Urinary bladder (tissue), 4 donors: Measurements from ENCODE around the gene NUDCD2. TPM values are rescaled to one million over a fixed set of nuclear protein-coding genes. Genes with fewer than 3 reads are reported as not detected.
A peak's percentile ranks its signal among the peaks of the same experiment; 100 is the strongest.
"Not testable (repeated sequence)": the region's sequence is repeated elsewhere in the genome, so short reads cannot be mapped to it uniquely, and the experiment has no call there.

Source experiments
- DNase-seq: peaks from one replicate; pipeline ENCODE4 v3.0.0-alpha.2; 2015; ENCODE audit errors: extremely low spot score
- H3K27ac ChIP-seq: one replicate; pipeline ENCODE4 v1.5.1; 2013; ENCODE audit warnings: low read depth, mild to moderate bottlenecking, moderate library complexity
- H3K36me3 ChIP-seq: one replicate; pipeline ENCODE4 v1.6.1; 2013; ENCODE audit warnings: mild to moderate bottlenecking, moderate library complexity; ENCODE audit not compliant: insufficient read depth
- H3K4me1 ChIP-seq: one replicate; pipeline ENCODE4 v1.6.1; 2013; ENCODE audit warnings: mild to moderate bottlenecking, moderate library complexity; ENCODE audit not compliant: insufficient read depth
- H3K4me3 ChIP-seq: one replicate; pipeline ENCODE4 v1.5.1; 2013; ENCODE audit warnings: low read depth, low read length
- WGBS: extraction: QIAGEN DNeasy Blood & Tissue Kit; methylation state at CpG from one replicate; pipeline ENCODE4 v1.1.7; 2013; 5-methylcytosine and 5-hydroxymethylcytosine counted together
- polyA plus RNA-seq: library from polyadenylated mRNA; stranded (reverse); fragments of 200-250 nt; gene quantifications from one replicate; pipeline ENCODE4 v1.2.3, GENCODE V29; 2013
- total RNA-seq: library from RNA; depleted of rRNA; stranded (reverse); fragments of >200 nt; gene quantifications from one replicate; pipeline ENCODE4 v1.2.3, GENCODE V29; 2014
- donor health status: healthy with polysubstance abuse.
- donor health status: healthy.

NUDCD2 gene
- total and polyA plus RNA-seq, 2 donors = 12.9 to 13.1 TPM

DNA sequence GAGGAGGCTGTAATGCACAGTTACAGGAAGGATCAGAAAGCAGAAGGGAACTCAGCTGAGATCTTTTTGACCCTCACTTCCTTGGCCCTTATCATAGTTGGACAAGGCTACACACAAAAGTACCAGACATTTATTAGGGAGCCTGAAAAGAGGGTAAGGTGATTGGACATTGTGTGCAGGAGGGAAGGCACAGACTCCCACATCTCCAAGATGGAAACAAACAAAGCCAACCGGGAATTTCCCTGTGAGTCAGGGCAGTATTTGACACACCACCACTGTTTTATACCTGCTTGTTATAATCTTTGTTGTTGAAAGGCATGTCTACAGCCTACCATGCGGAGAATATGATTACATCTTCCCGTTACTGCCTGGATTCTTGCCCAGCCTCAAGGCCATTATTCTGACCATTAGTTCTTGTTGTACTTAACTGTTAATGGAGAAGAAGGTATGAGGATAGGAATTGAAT is 25.5 kb downstream of the NUDCD2 start:
- H3K4me1 ChIP-seq = no peaks in the 10 kb centered on the region
- 14% methylated on average over 3 of the region's 3 CpGs for WGBS
- H3K36me3 ChIP-seq = no peaks in the 10 kb centered on the region
- no peak overlapping the region for H3K27ac ChIP-seq
- no peak for DNase-seq
- H3K4me3 ChIP-seq = no peak overlapping the region

DNA sequence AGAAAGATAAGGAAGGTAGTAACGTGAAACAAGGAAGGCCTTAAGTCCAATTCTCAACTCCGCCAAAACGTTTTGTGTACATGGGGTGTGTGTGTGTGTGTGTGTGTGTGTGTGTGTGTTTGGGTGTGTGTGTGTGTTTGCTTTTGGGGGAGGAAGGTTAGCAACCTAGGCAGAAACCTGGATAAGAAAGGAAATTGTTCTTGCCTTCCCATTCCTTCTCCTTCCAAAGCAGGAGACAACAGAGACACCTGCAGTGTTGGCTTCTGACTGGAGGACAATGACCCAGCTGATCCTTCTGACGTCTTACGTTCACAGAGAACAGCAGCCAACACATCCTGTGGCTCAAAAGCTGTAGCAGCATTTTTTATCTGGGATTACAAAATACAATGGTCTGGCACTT is 26.6 kb downstream of the NUDCD2 start:
- 39% methylated on average over 5 of the region's 5 CpGs for WGBS

GRCh38 chr5:163432544-163432943 is 27.4 kb downstream of the NUDCD2 start:
- H3K4me3 ChIP-seq = no peak overlapping the region
- DNase-seq = no peak
- H3K36me3 ChIP-seq = no peaks in the 10 kb centered on the region
- 89% methylated on average over 1 of the region's 1 CpG for WGBS
- no peaks in the 10 kb centered on the region for H3K4me1 ChIP-seq
- H3K27ac ChIP-seq = no peak overlapping the region

More for the DNA sequence above, 26.6 kb downstream of the NUDCD2 start:
- DNase-seq = no peak
- H3K36me3 ChIP-seq = no peaks in the 10 kb centered on the region
- no peaks in the 10 kb centered on the region for H3K4me1 ChIP-seq
- H3K4me3 ChIP-seq = no peak overlapping the region
- no peak overlapping the region for H3K27ac ChIP-seq

- H3K27ac ChIP-seq, DNase-seq, H3K4me1 ChIP-seq, H3K4me3 ChIP-seq, H3K36me3 ChIP-seq: not testable (repeated sequence)
- WGBS = 60% methylated on average over 4 of the region's 4 CpGs
Measured at GRCh38 chr5:163426128-163426527, 33.8 kb downstream of the NUDCD2 start.

- 98% methylated on average over 1 of the region's 1 CpG for whole genome bisulfite sequencing
- H3K4me1 ChIP-seq = no peaks in the 10 kb centered on the region
- no peaks in the 10 kb centered on the region for H3K36me3 ChIP-seq
- no peak overlapping the region for H3K4me3 ChIP-seq
- DNase-seq = no peak
- no peak overlapping the region for H3K27ac ChIP-seq
Measured at GRCh38 chr5:163424836-163425235, 35.1 kb downstream of the NUDCD2 start.

GRCh38 chr5:163415673-163416072 is 44.2 kb downstream of the NUDCD2 start:
- not testable (repeated sequence) for DNase-seq, H3K4me1 ChIP-seq, H3K27ac ChIP-seq, H3K36me3 ChIP-seq, H3K4me3 ChIP-seq
- 31% methylated on average over 15 of the region's 15 CpGs for WGBS

DNA sequence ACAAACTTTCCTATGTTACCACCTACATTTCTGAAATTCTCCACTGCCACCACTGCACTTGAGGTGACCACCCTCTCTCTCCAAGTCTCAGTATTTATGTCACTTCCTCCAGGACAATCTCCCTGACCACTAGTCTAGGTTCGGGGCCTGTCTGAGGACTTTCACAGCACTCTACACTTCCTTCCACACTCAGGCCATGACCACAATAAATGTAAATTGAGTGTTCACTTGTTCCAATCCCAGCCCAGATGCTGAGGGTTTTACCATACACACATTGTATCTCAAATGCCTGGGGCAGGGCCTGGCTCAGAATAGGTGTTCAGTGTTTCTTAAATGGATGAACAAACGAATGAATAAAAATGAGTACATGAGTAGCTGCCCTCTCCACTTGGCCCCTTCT is 49.4 kb downstream of the NUDCD2 start:
- no peak overlapping the region for H3K27ac ChIP-seq
- H3K4me1 ChIP-seq = no peaks in the 10 kb centered on the region
- H3K36me3 ChIP-seq = no peaks in the 10 kb centered on the region
- no peak overlapping the region for H3K4me3 ChIP-seq
- 78% methylated on average over 2 of the region's 2 CpGs for WGBS
- DNase-seq = no peak

DNA sequence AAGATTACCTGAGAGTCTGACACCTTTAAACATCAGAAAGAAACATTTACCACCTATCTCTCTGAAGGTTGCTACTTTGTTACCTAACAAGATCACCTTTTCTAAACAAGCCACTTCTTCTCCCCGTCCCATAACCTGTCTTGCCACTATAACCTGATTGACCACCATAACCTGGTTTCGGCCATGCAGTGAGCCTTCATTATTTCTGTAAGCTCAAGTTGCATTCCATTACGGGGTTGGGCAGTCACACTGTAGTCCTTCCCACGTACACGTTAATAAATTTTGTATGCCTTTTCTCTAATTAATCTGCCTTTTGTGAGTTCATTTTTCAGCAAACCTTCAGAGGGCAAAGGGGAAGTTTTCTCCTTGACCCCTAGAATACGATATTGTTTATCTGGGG is 50.5 kb downstream of the NUDCD2 start:
- Histone ChIP-seq H3K4me1 (no peaks in the 10 kb centered on the region), H3K27ac (no peak overlapping the region), H3K36me3 (no peaks in the 10 kb centered on the region), H3K4me3 (no peak overlapping the region)
- peak; percentile 7 for DNase-seq
- 71% methylated on average over 6 of the region's 6 CpGs for WGBS

GRCh38 chr5:163408311-163408923 is 51.5 kb downstream of the NUDCD2 start:
- DNase-seq = peak; percentile 32
- no peak overlapping the region for H3K27ac ChIP-seq
- no peaks in the 10 kb centered on the region for H3K4me1 ChIP-seq
- WGBS = 6% methylated on average over 9 of the region's 9 CpGs
- H3K36me3 ChIP-seq = no peaks in the 10 kb centered on the region
- H3K4me3 ChIP-seq = no peak overlapping the region

GRCh38 chr5:163407034-163407655 is 52.8 kb downstream of the NUDCD2 start:
- H3K4me3 ChIP-seq = no peak overlapping the region
- DNase-seq = no peak
- 32% methylated on average over 2 of the region's 2 CpGs for WGBS
- no peaks in the 10 kb centered on the region for H3K4me1 ChIP-seq
- no peaks in the 10 kb centered on the region for H3K36me3 ChIP-seq
- no peak overlapping the region for H3K27ac ChIP-seq

DNA sequence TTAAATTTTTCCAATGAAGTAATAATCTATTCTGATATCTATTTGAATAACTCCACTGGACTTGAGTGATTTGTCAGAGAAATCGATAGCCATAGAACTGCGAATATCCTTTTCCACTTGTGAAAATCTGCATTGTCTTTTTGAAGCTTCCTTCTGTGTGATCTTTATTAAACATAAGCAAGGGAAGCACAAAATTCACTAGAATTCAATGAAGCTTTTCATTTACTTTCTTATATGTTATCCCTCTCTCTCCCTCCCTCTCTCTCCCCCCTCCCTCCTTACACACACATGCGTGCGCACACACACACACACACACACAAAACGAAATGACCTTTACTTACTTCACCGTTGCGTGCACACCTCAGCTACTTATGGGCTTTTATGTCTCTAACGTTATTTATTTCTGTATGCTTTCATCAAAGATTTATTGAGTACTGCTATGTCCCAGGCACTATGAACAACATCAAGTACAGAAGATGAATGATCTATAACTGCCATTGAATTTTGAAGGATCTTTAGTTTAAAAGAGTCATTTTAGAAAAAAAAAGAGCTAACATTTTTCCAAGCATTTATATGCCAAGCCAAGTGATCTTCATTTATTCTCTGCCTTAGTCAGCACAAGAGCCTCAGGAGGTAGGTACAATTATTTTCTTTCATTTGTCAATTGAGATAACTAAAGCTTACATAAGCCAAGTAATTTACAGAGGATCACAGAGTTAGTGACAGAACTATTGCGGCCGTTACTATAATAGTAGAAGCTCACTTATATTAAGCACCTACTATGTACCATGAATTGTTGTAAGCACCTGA is 55.3 kb downstream of the NUDCD2 start:
- WGBS = 74% methylated on average over 10 of the region's 10 CpGs
- H3K27ac ChIP-seq = no peak overlapping the region
- H3K4me1 ChIP-seq = no peaks in the 10 kb centered on the region
- no peak for DNase-seq
- no peak overlapping the region for H3K4me3 ChIP-seq
- H3K36me3 ChIP-seq = no peaks in the 10 kb centered on the region

DNA sequence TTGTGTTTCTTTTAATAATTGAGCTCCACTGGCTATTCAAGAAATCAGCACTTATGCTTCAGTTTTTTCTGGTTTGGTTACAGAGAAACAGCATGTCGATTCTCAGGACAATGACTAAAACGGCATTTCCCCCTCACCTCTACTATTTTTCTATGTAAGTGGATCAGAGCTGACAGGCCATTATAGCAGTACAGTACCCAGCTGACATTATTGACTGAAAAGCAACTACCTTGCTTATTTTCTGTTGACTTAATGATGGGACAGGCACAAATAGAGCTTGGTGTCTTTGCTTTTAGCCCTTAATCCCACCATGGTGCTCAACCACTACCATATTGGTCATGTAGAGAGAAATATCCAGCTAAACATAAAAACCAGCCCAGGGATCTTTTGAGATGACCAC is 57.9 kb downstream of the NUDCD2 start:
- Histone ChIP-seq H3K27ac (no peak overlapping the region), H3K4me3 (no peak overlapping the region), H3K4me1 (no peaks in the 10 kb centered on the region), H3K36me3 (no peaks in the 10 kb centered on the region)
- DNase-seq = no peak
- 84% methylated on average over 2 of the region's 2 CpGs for WGBS

DNA sequence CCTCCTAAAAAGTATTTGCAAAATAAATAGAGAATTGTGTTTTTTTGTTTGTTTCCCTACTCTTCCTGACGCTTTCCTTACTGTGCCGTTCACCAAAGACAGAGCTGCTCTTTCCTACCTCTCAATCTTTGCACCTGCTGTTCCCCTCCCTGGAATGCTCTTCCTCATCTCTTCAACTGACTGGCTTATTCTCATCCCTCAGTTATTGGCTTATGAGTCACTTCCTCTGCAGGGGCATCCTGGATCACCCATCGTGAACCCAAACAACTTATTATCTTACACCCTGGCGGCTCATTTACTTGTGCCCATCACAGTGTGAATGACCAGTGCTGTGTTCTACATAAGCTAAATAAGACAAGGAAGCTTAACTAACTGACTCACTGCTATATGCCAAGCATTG is 58.6 kb downstream of the NUDCD2 start:
- no peak for DNase-seq
- Histone ChIP-seq H3K4me1 (no peaks in the 10 kb centered on the region), H3K36me3 (no peaks in the 10 kb centered on the region), H3K27ac (no peak overlapping the region), H3K4me3 (no peak overlapping the region)
- 83% methylated on average over 4 of the region's 4 CpGs for WGBS

- DNase-seq = no peak
- Histone ChIP-seq H3K4me1 (no peaks in the 10 kb centered on the region), H3K27ac (no peak overlapping the region), H3K36me3 (no peaks in the 10 kb centered on the region), H3K4me3 (no peak overlapping the region)
- WGBS = 85% methylated on average over 4 of the region's 4 CpGs
Measured at GRCh38 chr5:163399923-163400322, 60.0 kb downstream of the NUDCD2 start.
